PC-9 (cell line): Measurements from ENCODE around the gene CTAG1A.
"Not testable (repeated sequence)": the region's sequence is repeated elsewhere in the genome, so short reads cannot be mapped to it uniquely, and the experiment has no call there.

Experiments
- EZH2 ChIP-seq: fragments of 200-600 bp; sonication (generic); IDR thresholded peaks from 2 replicates; pipeline ENCODE4 v1.8.0; 2017; ENCODE audit warnings: antibody characterized with exemption, low read depth
- TF ChIP-seq, protein P1 (sequence below): fragments of 200-600 bp; sonication (generic); conservative IDR thresholded peaks from 2 replicates; pipeline ENCODE4 v1.6.1; 2017; ENCODE audit warnings: mixed run types, antibody characterized with exemption, mild to moderate bottlenecking, moderate library complexity

- TF ChIP-seq EZH2: not testable (repeated sequence)
- TF ChIP-seq, protein P1, sequence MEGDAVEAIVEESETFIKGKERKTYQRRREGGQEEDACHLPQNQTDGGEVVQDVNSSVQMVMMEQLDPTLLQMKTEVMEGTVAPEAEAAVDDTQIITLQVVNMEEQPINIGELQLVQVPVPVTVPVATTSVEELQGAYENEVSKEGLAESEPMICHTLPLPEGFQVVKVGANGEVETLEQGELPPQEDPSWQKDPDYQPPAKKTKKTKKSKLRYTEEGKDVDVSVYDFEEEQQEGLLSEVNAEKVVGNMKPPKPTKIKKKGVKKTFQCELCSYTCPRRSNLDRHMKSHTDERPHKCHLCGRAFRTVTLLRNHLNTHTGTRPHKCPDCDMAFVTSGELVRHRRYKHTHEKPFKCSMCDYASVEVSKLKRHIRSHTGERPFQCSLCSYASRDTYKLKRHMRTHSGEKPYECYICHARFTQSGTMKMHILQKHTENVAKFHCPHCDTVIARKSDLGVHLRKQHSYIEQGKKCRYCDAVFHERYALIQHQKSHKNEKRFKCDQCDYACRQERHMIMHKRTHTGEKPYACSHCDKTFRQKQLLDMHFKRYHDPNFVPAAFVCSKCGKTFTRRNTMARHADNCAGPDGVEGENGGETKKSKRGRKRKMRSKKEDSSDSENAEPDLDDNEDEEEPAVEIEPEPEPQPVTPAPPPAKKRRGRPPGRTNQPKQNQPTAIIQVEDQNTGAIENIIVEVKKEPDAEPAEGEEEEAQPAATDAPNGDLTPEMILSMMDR: not testable (repeated sequence)
Observed at GRCh38 chrX:154607976-154608375, 23.0 kb downstream of the CTAG1A start.
